Posterior cingulate gyrus (tissue), 11 donors: ENCODE data around the gene PCIF1.
A peak's percentile ranks its signal among the peaks of the same experiment; 100 is the strongest.
"Not testable (repeated sequence)": the region's sequence is repeated elsewhere in the genome, so short reads cannot be mapped to it uniquely, and the experiment has no call there.

Experiments
- DNase-seq, 10 donors: peaks; one replicate each; pipeline versions ENCODE4 v3.0.0 to v3.0.0-alpha.2; 2020 to 2021; ENCODE audit warnings: mixed read lengths in 3 of 10
- intact Hi-C: fragments of 100-400 bp; cut with DNase I; formaldehyde crosslinking; loops from one replicate; pipeline ENCODE4 v1.15.1; 2023

Gene PCIF1

DNA sequence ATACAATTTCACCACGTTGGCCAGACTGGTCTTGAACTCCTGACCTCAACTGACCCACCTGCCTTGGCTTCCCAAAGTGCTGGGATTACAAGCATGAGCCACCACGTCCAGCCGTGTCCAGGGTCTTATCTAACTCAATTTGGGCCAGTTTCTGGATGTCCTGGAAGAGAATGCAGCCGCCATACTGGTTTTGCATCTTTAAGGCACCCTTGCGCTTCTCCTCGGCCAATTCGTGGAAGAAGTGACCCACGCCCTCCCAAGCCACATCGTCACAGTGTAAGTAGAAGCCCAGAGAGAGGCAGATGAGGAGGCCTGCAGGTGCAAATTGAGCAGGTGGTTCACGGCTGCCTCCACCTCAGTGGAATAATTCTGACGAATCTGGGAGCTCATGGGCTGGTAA is 41.2 kb downstream of the PCIF1 start:
- intact Hi-C loops: no loop called here
- DNase-seq: peak in 2 of 10 donors; percentile 43 to 47

DNA sequence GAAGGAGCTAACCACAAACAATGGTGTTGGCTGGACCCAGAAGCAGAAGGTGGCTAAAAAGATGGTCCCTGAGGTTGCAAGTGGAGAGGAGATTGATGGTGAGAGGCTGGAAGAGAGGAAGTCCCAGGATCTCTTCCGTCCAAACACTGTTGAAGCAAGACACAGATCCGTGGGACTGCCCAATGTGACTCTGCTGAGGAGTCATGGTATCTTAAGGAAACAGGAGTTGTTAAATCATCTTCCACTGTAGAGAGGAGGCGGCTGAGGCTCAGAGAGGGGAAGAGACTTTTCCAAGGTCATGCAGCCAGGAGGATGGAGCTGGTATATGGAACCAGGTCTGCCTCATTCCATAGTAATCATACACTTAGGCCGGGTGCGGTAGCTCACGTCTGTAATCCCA is 41.6 kb downstream of the PCIF1 start:
- peak in 2 of 10 donors; percentile 2 to 6 for DNase-seq
- intact Hi-C loops: no loop called here

DNA sequence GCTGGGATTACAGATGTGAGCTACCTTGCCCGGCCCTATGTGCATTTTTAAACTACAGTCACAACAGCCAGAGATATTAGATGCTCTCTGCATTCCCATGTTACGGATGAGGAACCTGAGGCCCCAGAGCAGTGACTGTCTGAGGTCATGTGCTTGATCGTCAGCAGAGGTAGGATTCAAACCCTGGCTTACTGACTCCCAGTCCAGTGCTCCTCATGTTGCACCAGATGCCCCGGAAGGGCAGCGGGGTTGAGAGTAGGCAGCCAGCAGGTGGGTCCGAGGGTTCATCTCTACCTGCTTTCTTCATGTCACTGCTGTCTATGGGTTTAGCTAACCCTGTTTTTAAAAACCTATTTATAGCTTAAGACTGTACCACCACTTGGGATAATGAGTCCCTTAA is 46.8 kb downstream of the PCIF1 start:
- intact Hi-C loops: no loop called here

DNA sequence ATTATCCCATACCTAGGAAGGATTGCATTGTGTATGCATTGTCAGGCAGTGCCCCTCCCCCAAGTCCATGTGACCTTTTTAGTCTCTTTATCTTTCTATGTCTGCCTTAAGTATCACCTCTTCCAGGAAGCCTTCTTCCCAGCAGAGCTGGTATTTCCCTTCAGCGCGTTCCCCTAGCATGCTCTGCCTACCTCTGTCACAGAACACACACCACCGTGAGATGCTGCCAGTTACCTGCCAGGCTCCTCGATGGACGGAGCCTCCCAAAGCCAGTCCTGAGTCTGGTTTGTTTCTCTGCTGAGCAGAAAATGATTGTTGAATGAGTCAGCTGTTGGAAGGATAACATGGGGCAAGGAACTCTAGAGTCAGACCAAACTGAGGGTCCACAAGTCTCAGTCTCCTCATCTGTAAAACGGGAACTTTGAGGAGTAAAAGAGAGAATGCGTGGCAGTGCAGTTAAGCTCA is 48.8 kb downstream of the PCIF1 start:
- peak in 1 of 10 donors; percentile 7 for DNase-seq
- intact Hi-C loops: no loop called here

More for the DNA sequence above, 46.8 kb downstream of the PCIF1 start:
- DNase-seq: peak in 1 of 10 donors; percentile 24

DNA sequence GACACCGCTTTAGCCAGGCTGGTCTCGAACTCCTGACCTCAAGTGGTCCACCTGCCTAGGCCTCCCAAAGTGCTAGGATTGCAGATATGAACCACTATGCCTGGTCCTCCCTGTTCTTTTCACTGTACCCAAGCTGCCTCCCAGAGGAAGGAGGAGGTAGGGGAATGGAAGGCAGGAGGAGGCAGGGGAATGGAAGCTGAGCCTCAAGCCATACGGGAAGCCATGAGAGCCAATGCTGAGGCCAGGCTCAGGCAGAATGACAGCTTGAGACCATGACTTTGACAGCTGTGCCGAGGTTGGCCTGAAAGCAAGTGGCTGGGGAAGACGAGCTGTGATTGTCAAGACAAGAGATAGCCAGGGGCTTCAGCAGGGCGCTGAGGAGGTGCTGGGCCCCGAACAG is 51.1 kb downstream of the PCIF1 start:
- peak in 1 of 10 donors; percentile 12 for DNase-seq
- intact Hi-C loops: no loop called here

DNA sequence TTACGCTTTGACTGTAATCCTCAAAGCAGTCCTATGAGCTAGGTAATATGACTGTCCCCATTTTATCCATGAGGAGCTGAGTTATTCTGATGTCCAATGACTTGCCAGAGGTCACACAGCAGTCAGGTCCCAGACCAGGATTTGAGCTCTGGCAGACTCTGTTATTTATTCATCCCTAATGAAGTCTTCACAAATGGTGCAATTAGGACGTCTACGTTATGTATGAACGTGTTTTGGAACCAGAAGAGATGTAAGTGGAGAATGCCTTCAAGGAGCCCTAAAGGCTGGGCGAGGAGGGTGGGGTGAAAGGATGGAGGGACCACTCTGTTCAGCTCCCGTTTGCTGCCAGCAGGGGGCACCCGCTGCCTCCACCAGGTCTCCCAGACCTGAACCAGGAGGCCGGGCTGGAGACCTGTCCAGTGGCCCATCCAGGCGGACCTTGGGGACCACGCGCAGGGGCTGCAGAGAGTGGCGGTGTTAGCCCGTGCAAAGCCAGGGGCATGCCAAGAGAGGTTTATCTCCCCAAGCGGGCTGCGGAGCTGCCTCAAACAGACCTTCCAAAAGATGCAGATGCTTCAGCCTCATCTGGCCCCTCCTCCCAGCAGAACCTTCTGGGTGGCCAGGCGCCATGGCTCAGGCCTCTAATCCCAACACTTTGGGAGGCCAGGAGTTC is 52.8 kb downstream of the PCIF1 start:
- intact Hi-C loops: no loop called here
- peak; percentile 48 to 96 (median 80) for DNase-seq

DNA sequence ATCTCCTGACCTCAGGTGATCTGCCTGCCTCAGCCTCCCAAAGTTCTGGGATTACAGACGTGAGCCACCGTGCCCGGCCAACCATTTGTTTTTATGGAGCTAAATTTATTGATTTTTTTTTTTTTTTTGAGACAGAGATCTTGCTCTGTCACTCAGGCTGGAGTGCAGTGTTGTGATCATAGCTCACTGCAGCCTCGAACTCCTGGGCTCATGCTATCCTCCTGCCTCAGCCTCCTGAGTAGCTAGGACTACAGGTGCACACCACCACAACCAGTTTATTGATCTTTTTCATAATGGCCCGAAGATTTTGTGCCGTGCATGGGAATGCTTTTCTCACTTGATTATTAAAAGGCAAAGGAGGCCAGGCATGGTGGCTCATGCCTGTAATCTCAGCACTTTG is 54.3 kb downstream of the PCIF1 start:
- DNase-seq: peak in 2 of 10 donors; percentile 8 to 36
- intact Hi-C loops: not testable (repeated sequence)

DNA sequence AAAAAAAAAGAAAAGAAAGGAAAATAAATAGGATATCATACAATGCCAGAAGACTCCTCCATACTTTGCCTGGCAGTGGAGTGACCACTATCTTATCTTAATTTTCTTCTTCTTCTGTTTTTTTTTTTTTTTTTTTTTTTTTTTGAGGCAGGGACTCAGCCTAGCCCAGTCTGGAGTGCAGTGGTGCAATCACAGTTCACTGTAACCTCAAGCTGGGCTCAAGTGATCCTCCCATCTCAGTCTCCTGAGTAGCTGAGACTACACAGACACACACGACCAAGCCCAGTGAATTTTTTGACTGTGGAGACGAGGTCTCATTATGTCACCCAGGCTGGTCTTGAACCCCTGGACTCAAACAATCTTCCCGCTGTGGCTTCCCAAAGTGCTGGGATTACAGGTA is 57.1 kb downstream of the PCIF1 start:
- peak in 1 of 10 donors; percentile 9 for DNase-seq
- intact Hi-C loops: no loop called here

DNA sequence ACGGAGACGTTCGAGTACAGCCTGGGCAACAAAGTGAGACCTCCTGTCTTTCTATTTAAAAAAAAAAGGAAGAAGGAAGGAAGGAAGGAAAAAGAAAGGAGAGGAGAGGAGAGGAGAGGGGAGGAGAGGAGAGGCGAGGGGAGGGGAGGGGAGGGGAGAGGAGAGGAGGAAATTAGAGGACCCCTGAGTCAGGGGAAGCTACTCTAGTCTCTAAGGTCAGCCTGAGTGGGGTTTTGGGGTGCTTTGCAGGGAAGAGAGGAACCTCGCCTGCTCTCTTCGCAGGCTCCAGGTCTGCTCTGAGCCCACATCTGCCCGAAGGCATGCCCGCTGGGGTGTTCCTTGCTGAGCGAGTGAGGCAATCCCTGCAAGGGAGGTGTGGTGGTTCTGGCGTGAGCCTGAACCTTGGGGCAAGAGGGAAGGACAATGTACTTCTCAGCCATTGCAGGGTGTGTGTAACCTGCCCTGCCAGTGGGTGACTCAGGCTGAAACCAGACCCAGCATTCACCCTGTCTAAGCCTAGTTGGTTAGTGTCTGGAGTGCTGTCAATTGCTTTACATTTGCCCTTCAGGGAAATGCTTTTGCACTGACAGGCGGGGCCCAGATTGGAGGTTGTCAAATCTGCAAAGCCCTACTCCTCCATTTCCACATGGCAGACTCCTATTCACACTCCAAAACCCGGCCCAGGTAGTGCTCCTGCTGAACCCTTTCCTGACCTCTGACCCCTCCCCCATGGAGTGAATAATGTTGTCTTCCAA is 58.9 kb downstream of the PCIF1 start:
- intact Hi-C loops: no loop called here
- peak in 2 of 10 donors; percentile 31 to 46 for DNase-seq

DNA sequence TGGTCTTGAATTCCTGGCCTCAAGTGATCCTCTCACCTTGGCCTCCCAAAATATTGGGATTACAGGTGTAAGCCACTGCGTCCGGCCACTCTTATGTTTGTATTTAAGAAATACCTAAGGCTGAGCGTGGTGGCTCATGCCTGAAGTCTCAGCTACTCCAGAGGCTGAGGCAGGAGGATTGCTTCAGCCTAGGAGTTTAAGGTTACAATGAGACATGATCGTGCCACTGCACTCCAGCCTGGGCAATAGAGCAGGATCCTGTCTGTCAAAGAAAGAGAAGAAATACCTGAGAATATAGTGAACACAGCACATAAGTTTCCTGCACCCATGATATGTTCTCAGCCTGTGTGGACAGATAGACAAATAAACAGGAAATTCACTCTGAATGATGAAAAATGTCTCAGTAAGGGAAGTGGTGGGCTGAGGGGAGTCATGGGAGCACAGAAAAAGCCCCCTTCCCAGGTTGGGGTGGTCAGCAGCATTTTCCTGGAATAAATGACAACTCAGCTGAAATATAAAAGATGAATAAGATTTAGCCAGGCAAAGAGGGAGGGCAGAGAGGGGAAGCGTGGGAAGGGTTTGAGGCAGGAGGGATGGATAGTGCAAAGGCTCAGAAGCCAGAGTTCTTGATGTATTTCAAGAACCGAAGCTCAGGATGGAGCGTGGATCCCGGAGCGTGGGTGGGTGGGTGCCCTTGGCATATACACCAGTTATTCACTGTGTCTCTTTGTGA is 60.4 kb downstream of the PCIF1 start:
- intact Hi-C loops: no loop called here
- peak in 2 of 10 donors; percentile 24 to 33 for DNase-seq

DNA sequence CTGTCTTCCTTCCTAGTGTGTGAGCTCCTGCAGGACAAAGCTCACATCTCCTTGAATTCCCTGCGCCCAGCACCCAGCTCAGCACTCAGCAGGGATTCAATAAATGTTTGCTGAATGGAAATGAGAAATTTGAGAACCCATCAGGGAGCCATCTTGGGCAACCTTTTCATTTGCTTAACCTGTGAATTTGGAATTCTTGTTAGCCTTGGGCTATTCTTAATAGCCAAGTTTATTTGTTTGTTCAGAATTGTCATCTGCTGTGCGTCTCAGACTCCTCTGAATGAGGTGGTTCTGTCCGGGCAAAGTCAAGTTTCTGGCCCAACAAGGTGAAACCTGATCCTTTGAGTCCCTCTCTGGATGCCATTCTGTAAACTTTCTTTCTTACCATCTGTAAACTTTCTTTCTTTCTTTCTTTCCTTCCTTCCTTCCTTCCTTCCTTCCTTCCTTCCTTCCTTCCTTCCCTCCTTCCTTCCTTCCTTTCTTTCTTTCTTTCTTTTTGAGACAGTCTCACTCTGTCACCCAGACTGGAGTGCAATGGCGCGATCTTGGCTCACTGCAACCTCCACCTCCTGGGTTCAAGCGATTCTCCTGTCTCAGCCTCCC is 61.1 kb downstream of the PCIF1 start:
- intact Hi-C loops: not testable (repeated sequence)
- DNase-seq: peak in 1 of 10 donors; percentile 1

DNA sequence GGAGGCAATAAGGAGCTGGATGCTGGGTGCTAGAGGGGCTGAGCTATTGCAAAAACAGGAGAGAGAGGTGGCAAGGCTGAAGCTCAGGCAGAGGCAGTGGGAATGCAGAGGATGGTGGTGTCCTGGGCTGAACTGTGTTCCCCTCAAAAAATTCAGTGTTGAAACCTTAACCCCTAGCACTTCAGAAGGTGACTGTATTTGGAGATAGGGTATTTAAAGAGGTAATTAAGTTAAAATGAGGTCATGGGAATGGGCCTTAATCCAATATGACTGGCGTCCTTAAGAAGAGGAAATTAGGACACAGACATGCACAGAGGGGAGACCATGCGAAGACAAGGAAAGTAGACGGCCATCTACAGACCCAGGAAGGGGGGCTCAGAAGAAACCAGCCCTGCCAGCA is 62.7 kb downstream of the PCIF1 start:
- intact Hi-C loops: no loop called here
- DNase-seq: peak in 1 of 10 donors; percentile 5
